ENCODE measurements around the gene CPEB3.
"Not testable (repeated sequence)": the region's sequence is repeated elsewhere in the genome, so short reads cannot be mapped to it uniquely, and the experiment has no call there.

Gene CPEB3

DNA sequence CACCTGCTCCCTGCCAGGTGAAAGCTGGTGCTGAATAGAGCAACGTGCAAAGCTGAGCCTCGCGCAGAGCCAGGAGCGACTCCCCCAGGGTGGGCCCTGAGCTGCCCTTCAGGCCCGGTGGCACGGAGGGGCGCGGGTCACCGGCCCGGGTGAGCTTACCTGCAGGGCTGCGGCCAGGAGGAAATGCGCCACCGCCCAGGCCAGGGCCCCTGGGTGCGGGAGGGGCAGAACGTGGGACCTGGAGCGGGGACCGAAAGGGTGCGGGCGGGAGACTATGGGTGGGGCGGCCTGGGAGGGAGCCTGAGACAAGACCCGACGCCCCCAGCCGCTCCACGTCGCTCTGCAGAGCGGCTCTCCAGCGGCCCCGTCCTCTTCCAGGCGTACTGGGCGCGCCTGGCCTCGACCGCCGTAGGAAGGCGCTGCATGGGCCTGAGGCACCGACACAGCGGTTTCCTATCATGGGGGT lies 245.2 kb downstream of the CPEB3 start:
- H3K36me3 Mint-ChIP-seq (ENCODE audit: low read depth): no peaks in the 10 kb centered on the region
- H3K4me1 Mint-ChIP-seq (ENCODE audit: low read depth): peaks cover 12% of the 10 kb centered on the region
- H3K9me3 Mint-ChIP-seq: peaks cover 4% of the 10 kb centered on the region
- H3K27me3 Mint-ChIP-seq: no peaks in the 10 kb centered on the region
- H3K27ac Mint-ChIP-seq: no peak overlapping the region
- no peak overlapping the region for H3K4me3 Mint-ChIP-seq

GRCh38 chr10:92042541-92042940 lies 248.3 kb downstream of the CPEB3 start:
- Mint-ChIP-seq H3K27ac (no peak overlapping the region), H3K27me3 (no peaks in the 10 kb centered on the region), H3K9me3 (peaks cover 4% of the 10 kb centered on the region), H3K4me1 (ENCODE audit: low read depth) (peaks cover under 1% of the 10 kb centered on the region), H3K4me3 (no peak overlapping the region), H3K36me3 (ENCODE audit: low read depth) (no peaks in the 10 kb centered on the region)

GRCh38 chr10:92038949-92039348 lies 251.9 kb downstream of the CPEB3 start:
- Mint-ChIP-seq H3K4me1 (ENCODE audit: low read depth) (no peaks in the 10 kb centered on the region), H3K36me3 (ENCODE audit: low read depth) (peaks cover 13% of the 10 kb centered on the region), H3K9me3 (peaks cover 6% of the 10 kb centered on the region), H3K27me3 (no peaks in the 10 kb centered on the region), H3K4me3 (no peak overlapping the region), H3K27ac (no peak overlapping the region)

DNA sequence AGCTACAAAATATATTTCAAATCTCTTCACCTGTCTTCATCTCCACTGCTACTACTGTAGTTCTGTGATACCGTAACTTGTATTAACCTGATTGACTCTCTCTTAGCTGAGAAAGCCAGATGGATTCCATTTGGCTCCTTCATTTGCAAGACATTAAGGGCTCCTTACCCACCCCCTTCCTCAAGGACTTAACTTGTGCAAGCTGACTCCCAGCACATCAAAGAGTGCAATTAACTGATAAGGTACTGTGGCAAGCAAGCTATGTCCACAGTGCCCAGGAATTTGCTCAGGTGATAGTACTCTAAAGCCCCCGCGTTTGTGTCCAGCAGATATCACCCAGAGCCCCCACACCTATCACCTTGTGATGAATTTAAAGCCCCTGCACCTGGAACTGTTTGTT lies 257.8 kb downstream of the CPEB3 start:
- not testable (repeated sequence) for H3K4me3 Mint-ChIP-seq; H3K9me3 Mint-ChIP-seq; H3K27me3 Mint-ChIP-seq; H3K27ac Mint-ChIP-seq; H3K4me1 Mint-ChIP-seq (ENCODE audit: low read depth)
- peaks cover 57% of the 10 kb centered on the region for H3K36me3 Mint-ChIP-seq (ENCODE audit: low read depth)

- Mint-ChIP-seq H3K4me3 (no peak overlapping the region), H3K27me3 (no peaks in the 10 kb centered on the region), H3K36me3 (ENCODE audit: low read depth) (peaks cover 69% of the 10 kb centered on the region)
Observed at GRCh38 chr10:92031580-92031979, 259.3 kb downstream of the CPEB3 start.

GRCh38 chr10:92027141-92027540 lies 263.7 kb downstream of the CPEB3 start:
- no peaks in the 10 kb centered on the region for H3K27me3 Mint-ChIP-seq
- no peaks in the 10 kb centered on the region for H3K9me3 Mint-ChIP-seq
- peaks cover 11% of the 10 kb centered on the region for H3K4me1 Mint-ChIP-seq (ENCODE audit: low read depth)
- H3K4me3 Mint-ChIP-seq: no peak overlapping the region
- H3K36me3 Mint-ChIP-seq (ENCODE audit: low read depth): peaks cover 75% of the 10 kb centered on the region
- H3K27ac Mint-ChIP-seq: no peak overlapping the region

More at GRCh38 chr10:92031580-92031979, 259.3 kb downstream of the CPEB3 start:
- Mint-ChIP-seq H3K27ac (no peak overlapping the region), H3K9me3 (peaks cover 6% of the 10 kb centered on the region), H3K4me1 (ENCODE audit: low read depth) (peaks cover 11% of the 10 kb centered on the region)

- Mint-ChIP-seq H3K36me3 (ENCODE audit: low read depth) (peaks cover 69% of the 10 kb centered on the region), H3K4me1 (ENCODE audit: low read depth) (peaks cover 11% of the 10 kb centered on the region)
- H3K27me3 Mint-ChIP-seq, H3K4me3 Mint-ChIP-seq, H3K9me3 Mint-ChIP-seq, H3K27ac Mint-ChIP-seq: not testable (repeated sequence)
Observed at GRCh38 chr10:92025340-92025739, 265.5 kb downstream of the CPEB3 start.

DNA sequence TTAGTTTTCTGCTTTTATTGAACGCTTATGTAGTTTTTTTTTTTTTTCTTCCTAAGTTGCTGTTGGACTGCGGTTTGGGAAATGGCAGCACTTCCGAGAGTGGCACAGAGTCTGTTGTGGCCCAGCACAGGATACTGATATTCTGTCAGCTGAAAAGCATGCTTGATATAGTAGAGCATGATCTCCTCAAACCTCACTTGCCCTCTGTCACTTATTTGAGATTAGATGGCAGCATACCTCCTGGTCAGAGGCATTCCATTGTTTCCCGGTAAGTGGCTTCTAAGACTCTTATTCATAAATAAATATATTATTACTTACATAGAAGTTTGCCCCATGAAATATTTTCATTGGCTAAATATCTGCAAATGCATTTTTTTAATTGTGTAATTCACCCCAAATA lies 266.2 kb downstream of the CPEB3 start:
- no peaks in the 10 kb centered on the region for H3K9me3 Mint-ChIP-seq
- H3K36me3 Mint-ChIP-seq (ENCODE audit: low read depth): peaks cover 70% of the 10 kb centered on the region
- no peaks in the 10 kb centered on the region for H3K27me3 Mint-ChIP-seq
- H3K27ac Mint-ChIP-seq: peak overlapping the region; percentile 63
- H3K4me3 Mint-ChIP-seq: no peak overlapping the region
- H3K4me1 Mint-ChIP-seq (ENCODE audit: low read depth): peaks cover 11% of the 10 kb centered on the region

DNA sequence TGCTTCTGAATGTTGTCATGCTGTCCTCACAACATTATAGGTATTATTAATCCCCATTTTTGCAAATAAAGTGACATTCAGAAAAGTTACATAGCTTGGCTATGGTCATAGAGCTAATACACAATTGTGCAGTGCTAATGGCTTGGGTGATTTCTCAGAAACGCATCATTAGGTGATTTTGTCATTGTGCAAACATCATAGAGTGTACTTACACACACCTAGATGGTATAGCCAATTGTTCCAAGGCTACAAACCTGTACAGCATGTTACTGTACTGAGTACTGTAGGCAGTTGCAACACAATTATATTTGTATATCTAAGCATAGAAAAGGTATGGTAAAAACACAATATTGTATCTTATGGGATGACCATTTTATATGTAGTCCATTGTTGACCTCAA lies 276.3 kb downstream of the CPEB3 start:
- H3K4me3 Mint-ChIP-seq: no peak overlapping the region
- peaks cover 82% of the 10 kb centered on the region for H3K36me3 Mint-ChIP-seq (ENCODE audit: low read depth)
- H3K4me1 Mint-ChIP-seq (ENCODE audit: low read depth): peaks cover 5% of the 10 kb centered on the region
- no peak overlapping the region for H3K27ac Mint-ChIP-seq
- H3K27me3 Mint-ChIP-seq: no peaks in the 10 kb centered on the region
- no peaks in the 10 kb centered on the region for H3K9me3 Mint-ChIP-seq

GRCh38 chr10:92011560-92012214 lies 279.2 kb downstream of the CPEB3 start:
- Mint-ChIP-seq H3K4me1 (ENCODE audit: low read depth) (peaks cover 9% of the 10 kb centered on the region), H3K27ac (peak overlapping the region; percentile 17), H3K9me3 (no peaks in the 10 kb centered on the region), H3K27me3 (no peaks in the 10 kb centered on the region), H3K4me3 (no peak overlapping the region), H3K36me3 (ENCODE audit: low read depth) (peaks cover 75% of the 10 kb centered on the region)

GRCh38 chr10:92010047-92010735 lies 280.7 kb downstream of the CPEB3 start:
- no peaks in the 10 kb centered on the region for H3K27me3 Mint-ChIP-seq
- no peaks in the 10 kb centered on the region for H3K9me3 Mint-ChIP-seq
- H3K36me3 Mint-ChIP-seq (ENCODE audit: low read depth): peaks cover 76% of the 10 kb centered on the region
- no peak overlapping the region for H3K27ac Mint-ChIP-seq
- H3K4me1 Mint-ChIP-seq (ENCODE audit: low read depth): peaks cover 9% of the 10 kb centered on the region
- no peak overlapping the region for H3K4me3 Mint-ChIP-seq

- peaks cover 9% of the 10 kb centered on the region for H3K4me1 Mint-ChIP-seq (ENCODE audit: low read depth)
- no peak overlapping the region for H3K27ac Mint-ChIP-seq
- no peaks in the 10 kb centered on the region for H3K9me3 Mint-ChIP-seq
- H3K36me3 Mint-ChIP-seq (ENCODE audit: low read depth): peaks cover 76% of the 10 kb centered on the region
- H3K4me3 Mint-ChIP-seq: no peak overlapping the region
- H3K27me3 Mint-ChIP-seq: no peaks in the 10 kb centered on the region
Observed at GRCh38 chr10:92009445-92009844, 281.4 kb downstream of the CPEB3 start.

DNA sequence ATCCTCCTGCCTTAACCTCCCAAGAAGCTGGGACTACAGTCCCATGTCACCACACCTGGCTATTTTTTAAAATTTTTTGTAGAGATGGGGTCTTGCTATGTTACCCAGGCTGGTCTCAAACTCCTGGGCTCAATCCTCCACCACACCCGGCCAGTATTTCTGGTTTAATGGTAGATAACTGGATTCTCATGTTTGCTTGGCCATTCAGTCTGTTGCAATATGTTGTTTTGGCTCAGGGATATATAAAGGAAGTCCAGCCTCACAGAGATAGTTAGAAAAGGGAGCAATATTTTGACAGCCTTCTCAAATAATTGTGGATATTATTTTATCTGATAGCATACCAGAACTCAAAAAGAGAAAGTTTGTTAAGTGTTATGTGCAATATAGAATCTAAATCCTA lies 284.9 kb downstream of the CPEB3 start:
- Mint-ChIP-seq H3K4me1 (ENCODE audit: low read depth) (peaks cover 4% of the 10 kb centered on the region), H3K4me3 (no peak overlapping the region), H3K9me3 (no peaks in the 10 kb centered on the region), H3K27me3 (no peaks in the 10 kb centered on the region), H3K27ac (no peak overlapping the region), H3K36me3 (ENCODE audit: low read depth) (peaks cover 80% of the 10 kb centered on the region)

DNA sequence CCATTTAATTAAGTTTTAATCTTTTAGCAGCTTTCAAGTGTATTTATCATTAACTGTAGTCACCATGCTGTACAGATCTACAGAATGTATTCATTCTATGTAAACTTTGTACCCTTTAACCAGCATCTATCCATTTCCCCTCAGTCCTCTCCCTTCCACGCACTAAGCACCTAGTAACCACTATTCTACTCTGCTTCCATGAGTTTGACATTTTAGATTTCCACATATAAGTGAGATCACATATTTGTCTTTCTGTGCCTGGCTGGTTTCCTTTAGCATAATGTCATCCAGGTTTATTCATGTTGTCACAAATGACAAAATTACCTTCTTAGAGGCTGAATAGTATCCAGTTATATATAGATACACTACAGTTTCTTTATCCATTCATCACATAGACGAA lies 287.6 kb downstream of the CPEB3 start:
- H3K9me3 Mint-ChIP-seq: no peaks in the 10 kb centered on the region
- H3K36me3 Mint-ChIP-seq (ENCODE audit: low read depth): peaks cover 84% of the 10 kb centered on the region
- no peak overlapping the region for H3K4me3 Mint-ChIP-seq
- H3K27ac Mint-ChIP-seq: no peak overlapping the region
- H3K4me1 Mint-ChIP-seq (ENCODE audit: low read depth): no peaks in the 10 kb centered on the region
- no peaks in the 10 kb centered on the region for H3K27me3 Mint-ChIP-seq

DNA sequence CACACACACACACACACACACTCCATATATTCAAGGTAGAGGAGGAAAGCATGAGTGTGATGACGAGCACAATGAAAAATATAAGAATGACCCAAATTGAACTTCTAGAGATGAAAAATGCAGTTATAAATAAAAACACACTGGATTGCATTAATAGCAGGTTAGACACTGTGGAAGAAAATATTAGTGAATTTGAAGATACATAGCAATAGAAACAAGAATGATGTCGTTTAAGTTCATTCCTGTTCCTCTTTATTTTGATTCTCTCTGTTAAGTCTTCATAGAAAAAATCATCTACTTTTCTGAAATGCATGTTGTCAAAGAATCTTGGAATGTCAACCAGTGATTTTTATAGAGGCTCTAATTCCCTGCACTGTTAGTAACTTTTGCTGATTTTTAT lies 288.9 kb downstream of the CPEB3 start:
- H3K36me3 Mint-ChIP-seq (ENCODE audit: low read depth): peaks cover 88% of the 10 kb centered on the region
- H3K9me3 Mint-ChIP-seq: no peaks in the 10 kb centered on the region
- no peak overlapping the region for H3K27ac Mint-ChIP-seq
- no peaks in the 10 kb centered on the region for H3K27me3 Mint-ChIP-seq
- H3K4me1 Mint-ChIP-seq (ENCODE audit: low read depth): no peaks in the 10 kb centered on the region
- H3K4me3 Mint-ChIP-seq: no peak overlapping the region

- no peak overlapping the region for H3K27ac Mint-ChIP-seq
- no peaks in the 10 kb centered on the region for H3K4me1 Mint-ChIP-seq (ENCODE audit: low read depth)
- H3K27me3 Mint-ChIP-seq: no peaks in the 10 kb centered on the region
- H3K36me3 Mint-ChIP-seq (ENCODE audit: low read depth): peaks cover 90% of the 10 kb centered on the region
- H3K9me3 Mint-ChIP-seq: no peaks in the 10 kb centered on the region
- H3K4me3 Mint-ChIP-seq: no peak overlapping the region
Observed at GRCh38 chr10:92001581-92001980, 289.3 kb downstream of the CPEB3 start.
